ENCODE measurements around the gene RAB30. TPM values are rescaled to one million over a fixed set of nuclear protein-coding genes. Genes with fewer than 3 reads are reported as not detected.

The RAB30 gene
- polyA plus RNA-seq, 1 experiment, result 14.0 TPM

DNA sequence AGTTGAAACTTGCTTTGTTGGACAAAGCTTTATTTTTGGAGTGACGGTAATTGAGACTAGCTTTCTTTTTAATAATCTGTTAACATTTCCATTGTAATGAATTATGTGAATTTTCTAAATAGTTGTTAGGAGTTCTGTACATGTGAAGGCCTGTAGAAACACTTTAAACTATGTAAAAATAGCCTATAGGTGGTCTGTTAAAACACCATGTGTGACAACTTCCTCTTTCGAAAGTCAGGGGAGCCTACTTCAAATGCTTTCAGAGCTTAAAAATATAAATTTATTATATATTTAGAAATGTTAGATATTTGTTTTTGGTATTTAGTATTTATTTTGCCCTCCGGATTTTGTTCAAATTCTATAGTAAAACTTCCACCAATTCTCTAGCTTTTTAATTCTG is 141.5 kb downstream of the RAB30 start:
- ChIA-PET POLR2A (interaction anchor here (0.7 kb wide), 1 partner anchor 87 kb away, joined by 10 read pairs; no protein-coding TSS in a partner anchor), CTCF (interaction anchor here (1.1 to 1.6 kb wide), 2 partner anchors 16 to 158 kb away, joined by 3 to 5 read pairs; no protein-coding TSS in a partner anchor)
- no peaks in the 10 kb centered on the region for H3K27me3 ChIP-seq (ENCODE audit: control insufficient read depth, insufficient read depth, low read length)
- TF ChIP-seq, protein P1, sequence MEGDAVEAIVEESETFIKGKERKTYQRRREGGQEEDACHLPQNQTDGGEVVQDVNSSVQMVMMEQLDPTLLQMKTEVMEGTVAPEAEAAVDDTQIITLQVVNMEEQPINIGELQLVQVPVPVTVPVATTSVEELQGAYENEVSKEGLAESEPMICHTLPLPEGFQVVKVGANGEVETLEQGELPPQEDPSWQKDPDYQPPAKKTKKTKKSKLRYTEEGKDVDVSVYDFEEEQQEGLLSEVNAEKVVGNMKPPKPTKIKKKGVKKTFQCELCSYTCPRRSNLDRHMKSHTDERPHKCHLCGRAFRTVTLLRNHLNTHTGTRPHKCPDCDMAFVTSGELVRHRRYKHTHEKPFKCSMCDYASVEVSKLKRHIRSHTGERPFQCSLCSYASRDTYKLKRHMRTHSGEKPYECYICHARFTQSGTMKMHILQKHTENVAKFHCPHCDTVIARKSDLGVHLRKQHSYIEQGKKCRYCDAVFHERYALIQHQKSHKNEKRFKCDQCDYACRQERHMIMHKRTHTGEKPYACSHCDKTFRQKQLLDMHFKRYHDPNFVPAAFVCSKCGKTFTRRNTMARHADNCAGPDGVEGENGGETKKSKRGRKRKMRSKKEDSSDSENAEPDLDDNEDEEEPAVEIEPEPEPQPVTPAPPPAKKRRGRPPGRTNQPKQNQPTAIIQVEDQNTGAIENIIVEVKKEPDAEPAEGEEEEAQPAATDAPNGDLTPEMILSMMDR (IDR thresholded peaks at IDR 0.05; ENCODE audit: insufficient read depth, low read depth, low read length), result no peak
- H3K36me3 ChIP-seq (ENCODE audit: control insufficient read depth, insufficient read depth, low read length), result no peaks in the 10 kb centered on the region
- no peak overlapping the region for H3K4me3 ChIP-seq (ENCODE audit: low read depth, low read length)
- no peak for DNase-seq (ENCODE audit: low read depth)

DNA sequence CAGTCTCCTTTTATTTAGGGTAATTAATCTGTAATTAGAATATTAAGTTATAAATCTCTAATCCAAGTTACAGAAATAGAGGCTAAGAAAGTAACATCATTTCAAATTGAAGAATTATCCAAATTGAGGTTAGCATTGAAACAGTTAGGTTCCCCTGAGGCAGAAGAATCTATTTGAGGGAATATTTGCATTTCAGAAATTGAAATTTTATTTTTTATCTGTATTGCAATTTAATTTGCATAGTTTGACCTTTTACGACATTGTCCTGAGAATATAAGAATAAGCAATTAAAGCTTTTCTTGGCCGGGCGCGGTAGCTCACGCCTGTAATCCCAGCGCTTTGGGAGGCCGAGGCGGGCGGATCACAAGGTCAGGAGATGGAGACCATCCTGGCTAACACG is 142.6 kb downstream of the RAB30 start:
- Histone ChIP-seq H3K27me3 (ENCODE audit: control insufficient read depth, insufficient read depth, low read length) (no peaks in the 10 kb centered on the region), H3K4me3 (ENCODE audit: low read depth, low read length) (no peak overlapping the region), H3K36me3 (ENCODE audit: control insufficient read depth, insufficient read depth, low read length) (no peaks in the 10 kb centered on the region)
- TF ChIP-seq, protein P1 (IDR thresholded peaks at IDR 0.05; ENCODE audit: insufficient read depth, low read depth, low read length), result no peak
- DNase-seq (ENCODE audit: low read depth), result no peak
- ChIA-PET POLR2A (interaction anchor here (0.6 kb wide), 1 partner anchor 265 kb away, joined by 22 read pairs; the partner anchor contains the start of gene ANKRD42), CTCF (interaction anchor here (0.7 to 1.6 kb wide), 2 partner anchors 17 to 210 kb away, joined by 3 to 5 read pairs; no protein-coding TSS in a partner anchor)

DNA sequence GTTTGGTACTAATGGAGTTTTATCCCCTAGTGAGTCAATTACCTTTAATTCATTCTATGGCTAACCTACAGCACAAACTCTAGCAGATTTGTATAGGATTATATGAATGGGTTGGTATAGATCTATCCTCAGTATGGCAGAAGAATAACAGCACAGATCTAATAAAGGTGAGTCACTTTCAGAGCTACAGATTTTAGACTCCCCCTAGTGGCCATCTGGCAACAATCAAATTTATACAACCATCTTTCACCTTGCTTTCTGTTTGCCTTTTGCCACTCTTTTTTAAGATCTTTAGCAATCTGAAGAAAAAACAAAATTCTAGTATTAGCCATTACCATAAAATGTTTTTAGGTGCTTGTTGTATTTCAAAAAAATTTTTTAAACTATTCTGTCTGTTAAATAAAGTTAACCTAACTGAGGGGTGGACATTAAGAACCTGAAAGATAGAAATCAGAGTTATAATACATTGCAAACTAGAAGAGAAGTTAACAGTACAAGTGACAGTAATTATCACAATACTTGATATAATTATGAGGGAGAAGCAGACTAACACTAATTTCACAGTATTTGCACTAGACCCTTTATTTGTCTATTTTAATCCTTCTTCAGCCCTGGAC is 144.3 kb downstream of the RAB30 start:
- Histone ChIP-seq H3K4me3 (ENCODE audit: low read depth, low read length) (no peak overlapping the region), H3K27me3 (ENCODE audit: control insufficient read depth, insufficient read depth, low read length) (no peaks in the 10 kb centered on the region), H3K36me3 (ENCODE audit: control insufficient read depth, insufficient read depth, low read length) (no peaks in the 10 kb centered on the region)
- ChIA-PET POLR2A (no interaction called here), CTCF (interaction anchor here (0.8 to 2.2 kb wide), 9 partner anchors 9 to 229 kb away, joined by 3 to 7 read pairs (median 4); partner anchors contain the start of genes DDIAS and PCF11)
- DNase-seq (ENCODE audit: low read depth), result no peak
- TF ChIP-seq, protein P1 (IDR thresholded peaks at IDR 0.05; ENCODE audit: insufficient read depth, low read depth, low read length), result peak; percentile 79

DNA sequence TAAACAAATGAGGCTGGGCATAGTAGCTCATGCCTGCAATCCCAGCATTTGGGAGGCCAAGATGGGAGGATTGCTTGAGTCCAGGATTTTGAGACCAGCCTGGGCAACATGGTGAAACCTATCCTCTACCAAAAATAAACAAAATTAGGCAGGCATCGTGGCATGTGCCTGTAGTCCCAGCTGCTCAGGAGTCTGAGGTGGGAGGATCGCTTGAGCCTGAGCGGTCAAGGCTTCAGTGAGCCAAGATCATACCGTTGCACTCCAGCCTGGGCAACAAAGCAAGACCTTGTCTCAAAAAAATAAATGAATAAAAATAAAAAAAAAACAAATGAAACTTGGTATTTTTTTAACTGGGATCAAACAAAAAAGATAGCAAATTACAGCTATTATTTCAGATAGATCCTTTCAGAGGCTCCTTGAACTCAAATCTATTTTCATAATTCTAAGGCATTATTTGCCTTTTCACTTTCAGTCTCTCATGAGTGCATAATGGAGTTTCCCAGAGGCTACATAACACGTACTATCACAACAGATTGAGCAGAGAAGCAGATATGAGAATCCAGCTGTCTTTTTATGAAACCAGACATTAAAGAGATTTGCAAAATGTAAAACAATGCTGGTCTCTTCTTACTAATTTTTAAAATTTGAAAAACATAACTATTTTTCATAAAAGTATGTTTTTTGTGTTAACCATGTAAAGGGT is 147.0 kb downstream of the RAB30 start:
- no peak overlapping the region for H3K4me3 ChIP-seq (ENCODE audit: low read depth, low read length)
- no peaks in the 10 kb centered on the region for H3K36me3 ChIP-seq (ENCODE audit: control insufficient read depth, insufficient read depth, low read length)
- DNase-seq (ENCODE audit: low read depth), result no peak
- no peaks in the 10 kb centered on the region for H3K27me3 ChIP-seq (ENCODE audit: control insufficient read depth, insufficient read depth, low read length)
- CTCF ChIA-PET, result interaction anchor here (0.6 to 1.7 kb wide), 6 partner anchors 12 to 207 kb away, joined by 3 to 6 read pairs (median 4); no protein-coding TSS in a partner anchor
- POLR2A ChIA-PET, result no interaction called here
- TF ChIP-seq, protein P1 (IDR thresholded peaks at IDR 0.05; ENCODE audit: insufficient read depth, low read depth, low read length), result no peak

Small RNA genes within 50 kb of the gene (small RNA-seq; reads per million reads assigned to genes)
- gene SNORA70E (ENCODE audit: insufficient read length, low read depth, low replicate concordance), result not detected

Other genes with a start within 250 kb of the RAB30 start
- gene PRCP, start 171.5 kb downstream of the RAB30 start, polyA plus RNA-seq (2011; rRNA removed), result 62.0 and 127 TPM in 2 replicates
- gene DDIAS, start 170.2 kb downstream of the RAB30 start, polyA plus RNA-seq (2011; rRNA removed), result 2.7 and 4.4 TPM in 2 replicates
- 14.6 and 23.1 TPM in 2 replicates for gene PCF11, start 85.2 kb upstream of the RAB30 start, polyA plus RNA-seq (2011; rRNA removed)
- 5.1 and 9.1 TPM in 2 replicates for gene ANKRD42, start 121.8 kb upstream of the RAB30 start, polyA plus RNA-seq (2011; rRNA removed)
- gene CCDC90B, start 214.5 kb upstream of the RAB30 start, polyA plus RNA-seq (2011; rRNA removed), result 22.6 and 56.2 TPM in 2 replicates